ENCODE data around the gene SEPTIN11.

- TF ChIP-seq HIC1 (tag by site-specific recombination; IDR thresholded peaks at IDR 0.05) (no peak), REST (tag by site-specific recombination; IDR thresholded peaks at IDR 0.05) (no peak), CTCF (tag by site-specific recombination; IDR thresholded peaks at IDR 0.05) (no peak), ZBTB17 (tag by site-specific recombination; IDR thresholded peaks at IDR 0.05) (no peak), ZNF114 (tag by site-specific recombination; IDR thresholded peaks at IDR 0.05) (no peak)
These were observed 28.3 kb downstream of the SEPTIN11 start for GRCh38 chr4:76977736-76978350.
